ENCODE results near the gene ZNF30.
"Not testable (repeated sequence)": the region's sequence is repeated elsewhere in the genome, so short reads cannot be mapped to it uniquely, and the experiment has no call there.

The ZNF30 gene

GRCh38 chr19:34960103-34960805 is 33.6 kb downstream of the ZNF30 start:
- DNase-seq (ENCODE audit: low spot score) = no peak

DNA sequence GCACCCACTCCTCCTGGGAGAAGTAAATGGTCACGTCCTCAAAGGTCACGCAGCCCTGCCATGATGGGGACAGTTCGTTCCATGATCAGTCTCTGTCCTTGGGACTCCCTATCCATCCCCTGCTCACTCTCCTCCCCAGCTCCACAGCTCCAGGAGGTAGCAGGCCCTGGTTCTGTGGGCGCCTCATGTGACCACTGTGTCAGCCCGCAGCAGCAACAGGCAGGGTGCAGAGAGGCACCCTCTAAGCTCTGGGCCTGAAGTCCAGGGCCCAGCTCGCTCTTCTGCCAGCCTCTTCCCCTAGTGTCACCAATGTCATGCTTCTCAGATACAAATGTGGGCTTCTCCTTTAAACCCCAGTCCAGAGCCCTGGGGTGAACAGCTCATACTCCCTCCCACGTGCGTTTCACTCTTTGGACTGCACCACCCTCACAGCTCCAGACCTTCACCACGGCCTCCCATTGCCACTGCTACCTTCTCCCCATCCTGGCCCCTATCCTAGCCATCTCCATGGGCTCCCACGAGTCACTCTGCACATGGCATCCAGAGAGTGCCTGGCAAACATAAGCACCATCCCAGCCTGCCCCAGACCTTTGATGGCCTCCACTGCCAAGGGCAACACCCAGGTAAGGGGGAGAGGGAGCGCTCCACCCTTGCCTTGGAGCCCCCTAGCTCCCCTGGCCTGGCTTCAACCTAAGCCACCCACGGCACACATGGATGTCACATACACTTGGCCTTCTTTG is 34.4 kb downstream of the ZNF30 start:
- no peak for DNase-seq (ENCODE audit: low spot score)

- no peak for DNase-seq (ENCODE audit: low spot score)
Observed at GRCh38 chr19:34961775-34962686, 35.3 kb downstream of the ZNF30 start.

- DNase-seq (ENCODE audit: low spot score) = no peak
Observed at GRCh38 chr19:34962687-34963572, 36.2 kb downstream of the ZNF30 start.

- DNase-seq (ENCODE audit: low spot score) = peak; percentile 80
Observed at GRCh38 chr19:34963573-34964406, 37.1 kb downstream of the ZNF30 start, which contains the start of gene ZNF792. ZNF792 (minus strand) TSS chr19:34964229; CDS start chr19:34963662, 567 bp downstream.

DNA sequence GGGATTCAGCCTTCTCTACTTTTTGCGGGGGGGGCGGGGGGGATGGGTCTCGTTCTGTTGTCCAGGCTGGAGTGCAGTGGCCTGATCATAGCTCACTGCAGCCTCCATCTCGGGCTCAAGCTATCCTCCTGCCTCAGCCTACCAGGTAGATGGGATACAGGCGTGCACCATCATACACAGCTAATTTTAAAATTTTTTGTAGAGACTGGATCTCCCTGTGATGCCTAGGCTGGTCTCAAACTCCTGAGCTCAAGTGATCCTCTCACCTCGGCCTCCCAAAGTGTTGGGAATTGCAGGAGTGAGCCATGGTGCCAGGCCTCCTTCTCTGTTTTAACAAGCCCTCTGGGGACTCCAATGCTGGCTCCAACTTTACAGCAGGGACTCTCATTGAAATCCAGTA is 37.9 kb downstream of the ZNF30 start:
- no peak for DNase-seq (ENCODE audit: low spot score)

GRCh38 chr19:34965505-34965904 is 38.8 kb downstream of the ZNF30 start:
- not testable (repeated sequence) for DNase-seq (ENCODE audit: low spot score)

- no peak for DNase-seq (ENCODE audit: low spot score)
Observed at GRCh38 chr19:34967551-34967950, 40.8 kb downstream of the ZNF30 start.

- no peak for DNase-seq (ENCODE audit: low spot score)
Observed at GRCh38 chr19:34969721-34970120, 43.0 kb downstream of the ZNF30 start.

DNA sequence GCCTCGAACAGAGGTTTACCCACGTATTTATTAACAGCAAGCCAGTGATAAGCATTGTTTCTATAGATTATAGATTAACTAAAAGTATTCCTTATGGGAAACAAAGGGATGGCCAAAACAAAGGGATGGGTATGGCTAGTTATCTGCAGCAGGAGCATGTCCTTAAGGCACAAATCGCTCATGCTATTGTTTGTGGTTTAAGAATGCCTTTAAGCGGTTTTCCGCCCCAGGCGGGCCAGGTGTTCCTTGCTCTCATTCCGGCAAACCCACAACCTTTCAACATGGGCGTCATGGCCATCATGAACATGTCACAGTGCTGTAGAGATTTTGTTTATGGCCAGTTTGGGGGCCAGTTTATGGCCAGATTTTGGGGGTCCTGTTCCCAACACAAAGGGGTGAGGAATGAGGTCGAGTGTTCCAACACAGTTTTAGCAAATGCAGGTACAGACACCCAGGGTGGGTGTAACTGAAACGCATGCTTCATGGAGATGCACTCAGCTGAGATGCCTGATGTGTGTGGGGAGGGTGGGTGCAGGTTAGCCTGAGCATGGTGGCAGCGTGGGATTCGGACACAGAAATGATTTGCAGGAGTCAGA is 43.6 kb downstream of the ZNF30 start:
- not testable (repeated sequence) for DNase-seq (ENCODE audit: low spot score)

DNA sequence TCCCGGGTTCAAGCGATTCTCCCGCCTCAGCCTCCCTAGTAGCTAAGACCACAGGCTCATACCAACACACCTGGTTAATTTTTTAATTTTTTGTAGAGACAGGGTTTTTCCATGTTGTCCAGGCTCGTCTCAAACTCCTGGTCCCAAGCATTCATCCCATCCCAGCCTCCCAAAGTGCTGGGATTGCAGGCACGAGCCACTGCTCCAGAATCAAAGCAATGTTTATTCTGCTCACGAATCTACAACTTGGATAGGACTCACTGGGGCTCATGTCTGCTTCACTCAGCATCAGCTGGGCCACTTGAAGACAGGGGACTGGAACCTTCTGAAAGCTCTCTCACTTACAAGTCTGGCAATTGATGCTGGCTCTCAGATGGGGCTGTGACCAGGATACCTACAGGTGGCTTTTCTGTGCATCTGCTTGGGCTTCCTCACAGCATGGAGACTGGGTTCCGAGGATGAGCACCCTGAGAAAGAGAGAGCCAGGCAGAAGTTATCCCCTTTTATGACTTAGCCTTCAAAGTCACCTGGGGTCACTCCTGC is 45.5 kb downstream of the ZNF30 start:
- no peak for DNase-seq (ENCODE audit: low spot score)

DNA sequence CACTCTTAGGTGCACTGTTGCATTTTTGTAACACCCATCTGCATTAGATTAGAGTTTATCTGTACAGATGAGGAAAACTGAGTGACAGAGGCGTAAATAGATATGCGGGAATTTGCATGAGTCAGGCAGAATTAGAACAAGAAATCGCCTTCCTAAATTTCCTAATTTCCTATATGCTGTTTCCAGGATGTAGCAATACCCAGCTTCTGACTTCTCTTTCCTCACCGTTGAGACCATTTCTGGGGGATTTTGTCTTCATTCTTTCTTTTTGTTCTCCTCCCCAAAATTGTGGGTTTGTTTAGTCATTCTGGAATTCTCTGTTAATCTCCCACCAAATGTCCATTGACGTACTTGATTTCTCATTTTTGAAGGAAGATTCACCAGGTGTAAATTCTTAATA is 47.9 kb downstream of the ZNF30 start:
- no peak for DNase-seq (ENCODE audit: low spot score)

DNA sequence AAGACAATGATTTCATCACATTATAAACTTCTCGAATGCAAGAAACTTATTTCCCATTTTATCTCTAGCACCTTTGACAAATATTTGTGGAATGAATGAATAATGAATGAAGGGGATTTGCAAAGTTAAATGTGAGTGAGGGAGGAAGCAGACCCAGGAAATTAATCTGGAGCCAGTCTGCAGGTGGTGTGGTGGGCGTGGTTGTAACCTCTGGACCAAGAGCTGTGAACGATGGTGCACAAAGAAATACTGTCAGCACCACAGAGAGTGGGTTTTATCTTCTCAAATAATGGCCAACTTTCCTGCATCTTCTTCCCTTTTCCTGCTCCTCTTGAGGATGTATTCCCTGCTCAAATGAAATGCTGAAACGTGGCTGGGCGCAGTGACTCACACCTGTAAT is 48.4 kb downstream of the ZNF30 start:
- no peak for DNase-seq (ENCODE audit: low spot score)

DNA sequence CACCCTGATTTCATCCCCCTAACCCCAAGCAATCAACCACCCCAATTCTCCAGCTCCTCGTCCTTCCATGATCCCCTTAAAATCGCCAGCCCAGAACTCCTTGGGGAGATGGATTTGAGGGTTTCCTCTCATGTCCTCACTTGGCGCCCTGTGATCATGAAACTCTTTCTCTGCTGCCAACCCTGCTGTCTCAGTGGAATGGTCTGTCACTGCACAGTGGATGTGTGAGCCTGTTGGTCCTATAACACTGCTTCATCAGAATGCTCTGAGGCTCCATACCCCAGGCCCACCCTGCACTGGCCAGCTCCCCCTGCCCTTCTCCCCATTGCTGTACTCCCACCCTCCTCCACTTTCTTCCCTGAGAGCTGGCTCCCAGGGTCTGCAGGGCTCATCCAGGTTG is 49.9 kb downstream of the ZNF30 start:
- DNase-seq (ENCODE audit: low spot score) = peak; percentile 26

DNA sequence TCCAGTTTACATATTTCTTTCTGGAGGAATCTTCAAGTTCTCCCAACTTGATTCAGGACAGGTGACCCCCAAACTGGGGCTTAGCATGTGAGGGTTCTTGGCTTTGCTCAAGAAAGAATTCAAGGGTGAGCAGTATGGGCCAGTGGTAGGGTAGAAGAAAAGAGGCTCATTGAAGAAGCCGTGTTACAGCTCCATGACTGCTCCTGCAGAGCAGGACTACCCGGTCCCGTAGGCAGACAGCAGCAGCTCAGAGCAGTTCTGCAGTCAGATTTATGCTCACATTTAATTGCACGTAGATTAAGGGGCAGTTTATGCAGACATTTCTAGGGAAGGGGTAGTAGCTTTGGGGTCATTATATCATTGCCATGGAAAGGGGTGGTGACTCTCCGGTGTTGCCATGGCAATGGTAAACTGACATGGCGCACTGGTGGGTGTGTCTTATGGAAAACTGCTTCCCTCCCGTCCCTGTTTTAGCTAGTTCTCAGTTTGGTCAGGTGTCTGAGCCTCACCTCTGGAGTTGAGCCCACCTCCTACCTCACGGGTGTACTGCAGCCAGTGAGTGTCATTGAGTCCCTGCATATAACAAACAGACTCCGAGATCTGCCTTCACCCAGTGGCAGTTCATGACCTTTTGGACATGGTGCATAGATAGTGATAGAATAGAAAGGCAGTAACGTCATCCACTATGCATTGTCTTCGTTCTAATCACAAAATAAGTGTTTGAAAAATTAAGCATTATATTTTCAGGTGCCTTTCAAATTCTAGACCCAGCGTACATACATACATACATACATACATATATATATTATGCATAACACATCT is 53.3 kb downstream of the ZNF30 start:
- no peak for DNase-seq (ENCODE audit: low spot score)

DNA sequence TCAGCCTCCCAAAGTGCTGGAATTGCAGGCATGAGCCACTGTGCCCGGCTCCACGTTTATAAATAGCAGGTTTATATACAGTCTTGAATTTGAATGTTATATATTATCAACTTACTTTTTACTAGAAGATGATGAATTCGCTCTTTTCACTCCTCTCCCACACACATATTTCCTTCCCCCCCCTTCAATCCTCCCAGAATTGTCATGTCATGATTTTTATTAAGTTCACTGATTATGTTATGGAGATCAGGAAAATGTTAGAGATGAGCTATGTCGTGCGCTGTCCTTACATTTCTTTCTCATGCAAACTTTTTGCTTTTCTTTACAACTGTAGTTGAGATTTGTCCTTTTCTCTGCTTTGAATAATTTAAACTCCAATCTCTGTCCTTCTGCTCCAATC is 55.6 kb downstream of the ZNF30 start:
- no peak for DNase-seq (ENCODE audit: low spot score)

- DNase-seq (ENCODE audit: low spot score) = no peak
Observed at GRCh38 chr19:34983786-34984185, 57.1 kb downstream of the ZNF30 start.

- DNase-seq (ENCODE audit: low spot score) = no peak
Observed at GRCh38 chr19:34984287-34984686, 57.6 kb downstream of the ZNF30 start.

All from left forelimb (tissue), 1 donor.